ENCODE data around the gene SLC35F6. TPM values are rescaled to one million over a fixed set of nuclear protein-coding genes. Genes with fewer than 3 reads are reported as not detected.

Gene SLC35F6
- total RNA-seq, 1 donor from 2014 or later = 7.8 TPM

DNA sequence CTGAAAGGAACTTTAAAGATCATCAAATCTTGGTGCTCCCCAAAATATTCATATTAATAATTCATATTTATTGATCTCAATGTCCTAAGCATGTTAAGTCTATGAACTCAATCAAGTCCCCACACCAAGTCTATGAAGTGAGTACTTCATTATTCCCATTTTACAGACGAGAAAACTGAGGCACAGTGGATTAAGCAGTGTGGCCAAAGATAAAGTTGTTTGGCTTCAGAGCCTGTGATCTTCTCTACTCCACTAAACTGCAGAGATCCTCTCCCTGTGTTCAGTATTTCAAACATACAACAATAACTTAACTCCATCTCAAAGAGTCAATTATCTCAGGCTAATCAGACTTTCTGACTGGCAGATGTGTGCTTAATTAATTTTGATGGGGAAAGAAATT is 41.8 kb upstream of the SLC35F6 start:
- H3K4me1 ChIP-seq (ENCODE audit: control insufficient read depth in 3 of 3, insufficient read depth in 3 of 3, low read length in 3 of 3) = peaks cover 38 to 55% (median 54%) of the 10 kb centered on the region in 3 donors
- no peak overlapping the region for H3K4me3 ChIP-seq (ENCODE audit: low read length in 3 of 3)
- no peak overlapping the region for H3K9ac ChIP-seq (ENCODE audit: low read depth in 1 of 3, low read length in 3 of 3)
- peaks cover 0 to 5% (median 5%) of the 10 kb centered on the region in 3 donors for H3K27me3 ChIP-seq (ENCODE audit: control insufficient read depth in 3 of 3, insufficient read depth in 3 of 3, low read length in 3 of 3)
- no peaks in the 10 kb centered on the region for H3K36me3 ChIP-seq (ENCODE audit: control insufficient read depth in 3 of 3, insufficient read depth in 3 of 3, low read length in 3 of 3)
- H3K9me3 ChIP-seq (ENCODE audit: control insufficient read depth in 3 of 3, low read length in 3 of 3) = no peaks in the 10 kb centered on the region
- no peak overlapping the region for H3K27ac ChIP-seq (ENCODE audit: low read depth, low read length)

DNA sequence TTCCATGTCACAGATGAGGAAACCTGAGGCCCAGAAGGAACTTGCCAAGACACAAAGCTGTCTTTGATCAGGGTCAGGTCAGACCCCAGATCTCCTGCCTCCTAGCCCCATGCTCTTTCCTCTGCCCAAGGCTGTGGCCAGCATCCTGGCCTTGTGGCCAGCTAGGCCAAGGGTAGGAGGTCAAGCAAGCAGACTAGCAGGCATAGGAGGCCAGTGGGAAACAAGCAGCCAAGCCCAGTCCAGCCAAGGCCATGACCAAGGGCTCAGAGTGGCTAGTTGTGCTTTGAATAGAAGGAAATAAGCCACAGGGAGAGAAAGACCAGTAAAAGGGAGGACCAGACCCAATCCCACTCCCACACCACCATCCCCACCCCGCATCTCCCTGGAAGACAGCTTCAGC is 41.2 kb upstream of the SLC35F6 start:
- H3K9me3 ChIP-seq (ENCODE audit: control insufficient read depth in 3 of 3, low read length in 3 of 3) = no peaks in the 10 kb centered on the region
- H3K27me3 ChIP-seq (ENCODE audit: control insufficient read depth in 3 of 3, insufficient read depth in 3 of 3, low read length in 3 of 3) = peaks cover 4 to 11% (median 5%) of the 10 kb centered on the region in 3 donors
- no peak overlapping the region for H3K4me3 ChIP-seq (ENCODE audit: low read length in 3 of 3)
- peaks cover 38 to 55% (median 54%) of the 10 kb centered on the region in 3 donors for H3K4me1 ChIP-seq (ENCODE audit: control insufficient read depth in 3 of 3, insufficient read depth in 3 of 3, low read length in 3 of 3)
- no peak overlapping the region for H3K27ac ChIP-seq (ENCODE audit: low read depth, low read length)
- no peaks in the 10 kb centered on the region for H3K36me3 ChIP-seq (ENCODE audit: control insufficient read depth in 3 of 3, insufficient read depth in 3 of 3, low read length in 3 of 3)
- no peak overlapping the region for H3K9ac ChIP-seq (ENCODE audit: low read depth in 1 of 3, low read length in 3 of 3)

DNA sequence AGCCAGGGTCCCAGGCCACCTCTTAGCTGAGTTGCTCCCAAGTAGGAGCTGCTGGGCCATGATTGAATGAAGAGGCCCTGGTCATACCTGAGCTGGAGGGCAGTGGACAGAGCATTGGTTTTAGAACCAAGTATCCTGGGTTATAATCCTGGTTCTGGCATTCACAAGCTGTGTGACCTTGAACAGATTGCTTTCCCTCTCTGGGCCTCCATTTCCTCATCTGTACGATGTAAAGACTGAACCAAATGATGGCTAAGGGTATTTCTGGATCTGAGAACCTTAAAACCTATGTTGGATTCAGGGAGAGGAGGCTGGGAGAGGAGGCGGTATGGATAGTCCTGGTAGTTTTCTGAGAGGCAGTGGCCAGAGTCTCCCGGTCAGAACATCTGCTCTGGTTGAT is 40.6 kb upstream of the SLC35F6 start:
- no peaks in the 10 kb centered on the region for H3K9me3 ChIP-seq (ENCODE audit: control insufficient read depth in 3 of 3, low read length in 3 of 3)
- peaks cover 5 to 11% (median 8%) of the 10 kb centered on the region in 3 donors for H3K27me3 ChIP-seq (ENCODE audit: control insufficient read depth in 3 of 3, insufficient read depth in 3 of 3, low read length in 3 of 3)
- no peak overlapping the region for H3K4me3 ChIP-seq (ENCODE audit: low read length in 3 of 3)
- no peak overlapping the region for H3K9ac ChIP-seq (ENCODE audit: low read depth in 1 of 3, low read length in 3 of 3)
- no peaks in the 10 kb centered on the region for H3K36me3 ChIP-seq (ENCODE audit: control insufficient read depth in 3 of 3, insufficient read depth in 3 of 3, low read length in 3 of 3)
- peak overlapping the region; percentile 72 for H3K27ac ChIP-seq (ENCODE audit: low read depth, low read length)
- H3K4me1 ChIP-seq (ENCODE audit: control insufficient read depth in 3 of 3, insufficient read depth in 3 of 3, low read length in 3 of 3) = peaks cover 38 to 59% (median 55%) of the 10 kb centered on the region in 3 donors

DNA sequence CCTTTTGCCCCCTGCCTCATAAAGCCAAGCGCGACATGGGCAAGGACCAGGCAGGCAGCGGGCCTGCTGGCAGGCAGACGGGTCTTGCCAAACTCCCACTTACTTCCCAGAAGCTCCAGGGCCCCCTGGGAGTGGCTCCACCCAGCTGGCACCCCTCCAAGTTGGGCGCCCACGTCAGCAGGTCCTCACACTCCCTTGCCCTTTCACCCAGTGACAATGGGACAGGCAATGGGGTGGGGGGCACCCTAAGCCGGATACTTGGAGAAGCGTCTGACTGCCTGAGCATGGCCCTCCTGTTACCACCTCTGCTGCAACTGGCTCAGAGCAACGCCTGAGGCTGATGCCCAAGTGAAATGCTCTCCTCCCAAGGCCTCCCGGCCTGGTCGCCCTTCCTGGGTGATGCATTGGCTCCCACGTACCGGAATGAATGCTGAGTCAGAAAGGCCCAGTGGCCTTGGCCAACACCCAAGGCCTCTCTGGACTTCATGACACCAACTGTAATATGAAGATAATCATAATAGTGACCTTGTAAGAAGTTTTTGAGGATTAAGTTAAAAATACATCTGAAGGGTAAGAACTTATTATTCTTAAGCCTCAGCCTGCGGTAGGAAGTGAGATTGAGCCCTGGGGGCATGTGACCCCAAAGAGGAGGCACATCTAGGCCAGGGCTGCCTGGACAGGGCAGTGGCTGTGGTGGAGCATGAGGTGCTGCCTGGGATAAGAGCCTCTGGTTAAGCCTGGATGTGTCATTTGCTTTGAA is 39.9 kb upstream of the SLC35F6 start:
- no peaks in the 10 kb centered on the region for H3K9me3 ChIP-seq (ENCODE audit: control insufficient read depth in 3 of 3, low read length in 3 of 3)
- H3K9ac ChIP-seq (ENCODE audit: low read depth in 1 of 3, low read length in 3 of 3) = peak overlapping the region in 1 of 3 donors; percentile 54
- peak overlapping the region; percentile 72 for H3K27ac ChIP-seq (ENCODE audit: low read depth, low read length)
- no peak overlapping the region for H3K4me3 ChIP-seq (ENCODE audit: low read length in 3 of 3)
- no peaks in the 10 kb centered on the region for H3K36me3 ChIP-seq (ENCODE audit: control insufficient read depth in 3 of 3, insufficient read depth in 3 of 3, low read length in 3 of 3)
- peaks cover 38 to 59% (median 55%) of the 10 kb centered on the region in 3 donors for H3K4me1 ChIP-seq (ENCODE audit: control insufficient read depth in 3 of 3, insufficient read depth in 3 of 3, low read length in 3 of 3)
- H3K27me3 ChIP-seq (ENCODE audit: control insufficient read depth in 3 of 3, insufficient read depth in 3 of 3, low read length in 3 of 3) = peaks cover 5 to 11% (median 9%) of the 10 kb centered on the region in 3 donors

DNA sequence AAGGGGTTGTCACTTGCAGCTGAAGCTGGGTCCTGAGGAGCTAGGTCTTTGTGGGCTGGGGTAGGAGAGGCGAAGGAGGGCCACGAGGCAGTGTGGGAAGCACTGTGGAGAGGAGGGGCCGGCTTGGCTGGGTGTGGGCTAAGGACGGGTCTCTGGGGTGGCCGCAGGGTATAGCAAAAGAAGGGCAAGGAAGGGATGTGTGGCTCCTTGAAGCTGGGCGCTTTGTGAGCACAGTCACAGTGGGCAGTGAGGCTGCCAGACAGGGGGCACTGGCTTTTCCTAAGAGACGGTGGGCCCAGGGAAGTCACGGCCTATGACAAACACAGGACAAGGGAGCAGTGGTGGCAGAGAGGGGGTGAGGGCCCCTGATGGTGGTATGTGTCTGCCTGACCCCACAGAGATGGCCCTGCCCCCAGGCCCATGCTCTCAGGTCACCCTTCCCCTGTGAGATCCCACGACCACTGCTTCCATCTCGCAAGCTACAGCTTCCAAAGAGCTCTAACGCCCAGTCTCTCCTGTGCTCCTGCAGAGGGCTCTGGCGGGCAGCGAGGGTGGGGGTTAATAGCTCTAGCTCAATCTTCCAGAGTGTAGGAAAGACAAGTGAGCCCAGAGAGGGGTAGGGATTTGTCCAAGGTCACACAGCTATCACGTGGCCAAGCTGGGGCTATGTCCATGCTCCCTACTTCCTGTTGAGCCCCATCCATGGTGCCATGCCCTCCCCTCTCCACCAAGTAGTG is 39.1 kb upstream of the SLC35F6 start:
- peak overlapping the region in 1 of 3 donors; percentile 54 for H3K9ac ChIP-seq (ENCODE audit: low read depth in 1 of 3, low read length in 3 of 3)

DNA sequence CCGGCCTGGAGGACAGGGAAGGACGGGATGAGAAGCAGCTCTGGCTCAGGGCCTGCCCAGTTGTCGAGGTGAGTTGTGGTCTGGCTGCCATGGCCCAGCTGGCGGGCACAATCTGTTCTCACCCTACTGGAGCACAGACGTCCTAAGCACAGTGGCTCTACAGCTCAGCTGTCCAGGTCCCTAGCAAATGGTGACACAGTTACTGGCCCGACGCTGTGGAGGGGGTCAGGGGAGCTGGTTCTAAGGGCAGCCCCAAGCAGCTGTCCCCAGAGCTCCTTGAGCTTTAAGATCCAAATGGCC is 38.6 kb upstream of the SLC35F6 start:
- no peak overlapping the region for H3K4me3 ChIP-seq (ENCODE audit: low read length in 3 of 3)
- no peak overlapping the region for H3K9ac ChIP-seq (ENCODE audit: low read depth in 1 of 3, low read length in 3 of 3)
- H3K4me1 ChIP-seq (ENCODE audit: control insufficient read depth in 3 of 3, insufficient read depth in 3 of 3, low read length in 3 of 3) = peaks cover 33 to 49% (median 45%) of the 10 kb centered on the region in 3 donors
- H3K9me3 ChIP-seq (ENCODE audit: control insufficient read depth in 3 of 3, low read length in 3 of 3) = no peaks in the 10 kb centered on the region
- H3K27ac ChIP-seq (ENCODE audit: low read depth, low read length) = no peak overlapping the region
- H3K36me3 ChIP-seq (ENCODE audit: control insufficient read depth in 3 of 3, insufficient read depth in 3 of 3, low read length in 3 of 3) = no peaks in the 10 kb centered on the region
- peaks cover 5 to 11% (median 9%) of the 10 kb centered on the region in 3 donors for H3K27me3 ChIP-seq (ENCODE audit: control insufficient read depth in 3 of 3, insufficient read depth in 3 of 3, low read length in 3 of 3)

More for the DNA sequence above, 39.1 kb upstream of the SLC35F6 start:
- Histone ChIP-seq H3K4me1 (ENCODE audit: control insufficient read depth in 3 of 3, insufficient read depth in 3 of 3, low read length in 3 of 3) (peaks cover 37 to 54% (median 50%) of the 10 kb centered on the region in 3 donors), H3K27me3 (ENCODE audit: control insufficient read depth in 3 of 3, insufficient read depth in 3 of 3, low read length in 3 of 3) (peaks cover 5 to 11% (median 9%) of the 10 kb centered on the region in 3 donors), H3K36me3 (ENCODE audit: control insufficient read depth in 3 of 3, insufficient read depth in 3 of 3, low read length in 3 of 3) (no peaks in the 10 kb centered on the region), H3K4me3 (ENCODE audit: low read length in 3 of 3) (no peak overlapping the region), H3K27ac (ENCODE audit: low read depth, low read length) (peak overlapping the region; percentile 72), H3K9me3 (ENCODE audit: control insufficient read depth in 3 of 3, low read length in 3 of 3) (no peaks in the 10 kb centered on the region)

DNA sequence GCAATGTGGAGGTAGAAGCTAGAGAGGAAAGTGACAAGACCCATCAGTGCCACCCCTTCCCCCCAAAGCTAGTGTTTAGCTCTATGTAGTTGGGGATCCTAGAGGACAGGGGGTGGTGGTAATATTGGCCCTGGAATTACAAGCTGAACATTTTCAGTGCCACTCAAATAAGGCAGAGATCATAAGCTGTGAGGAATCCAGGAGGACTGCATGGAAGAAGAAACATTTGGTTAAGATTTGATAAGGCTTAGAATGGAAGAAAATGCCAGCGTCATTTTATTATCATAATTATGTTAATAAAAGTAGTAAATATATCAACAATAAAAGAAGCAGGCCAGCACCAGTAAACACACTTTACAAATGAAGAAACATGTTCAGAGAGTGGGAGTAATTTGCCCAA is 37.9 kb upstream of the SLC35F6 start:
- H3K36me3 ChIP-seq (ENCODE audit: control insufficient read depth in 3 of 3, insufficient read depth in 3 of 3, low read length in 3 of 3) = no peaks in the 10 kb centered on the region
- H3K27me3 ChIP-seq (ENCODE audit: control insufficient read depth in 3 of 3, insufficient read depth in 3 of 3, low read length in 3 of 3) = peaks cover 5 to 11% (median 9%) of the 10 kb centered on the region in 3 donors
- no peak overlapping the region for H3K9ac ChIP-seq (ENCODE audit: low read depth in 1 of 3, low read length in 3 of 3)
- no peak overlapping the region for H3K27ac ChIP-seq (ENCODE audit: low read depth, low read length)
- no peak overlapping the region for H3K4me3 ChIP-seq (ENCODE audit: low read length in 3 of 3)
- peaks cover 25 to 41% (median 37%) of the 10 kb centered on the region in 3 donors for H3K4me1 ChIP-seq (ENCODE audit: control insufficient read depth in 3 of 3, insufficient read depth in 3 of 3, low read length in 3 of 3)
- no peaks in the 10 kb centered on the region for H3K9me3 ChIP-seq (ENCODE audit: control insufficient read depth in 3 of 3, low read length in 3 of 3)

DNA sequence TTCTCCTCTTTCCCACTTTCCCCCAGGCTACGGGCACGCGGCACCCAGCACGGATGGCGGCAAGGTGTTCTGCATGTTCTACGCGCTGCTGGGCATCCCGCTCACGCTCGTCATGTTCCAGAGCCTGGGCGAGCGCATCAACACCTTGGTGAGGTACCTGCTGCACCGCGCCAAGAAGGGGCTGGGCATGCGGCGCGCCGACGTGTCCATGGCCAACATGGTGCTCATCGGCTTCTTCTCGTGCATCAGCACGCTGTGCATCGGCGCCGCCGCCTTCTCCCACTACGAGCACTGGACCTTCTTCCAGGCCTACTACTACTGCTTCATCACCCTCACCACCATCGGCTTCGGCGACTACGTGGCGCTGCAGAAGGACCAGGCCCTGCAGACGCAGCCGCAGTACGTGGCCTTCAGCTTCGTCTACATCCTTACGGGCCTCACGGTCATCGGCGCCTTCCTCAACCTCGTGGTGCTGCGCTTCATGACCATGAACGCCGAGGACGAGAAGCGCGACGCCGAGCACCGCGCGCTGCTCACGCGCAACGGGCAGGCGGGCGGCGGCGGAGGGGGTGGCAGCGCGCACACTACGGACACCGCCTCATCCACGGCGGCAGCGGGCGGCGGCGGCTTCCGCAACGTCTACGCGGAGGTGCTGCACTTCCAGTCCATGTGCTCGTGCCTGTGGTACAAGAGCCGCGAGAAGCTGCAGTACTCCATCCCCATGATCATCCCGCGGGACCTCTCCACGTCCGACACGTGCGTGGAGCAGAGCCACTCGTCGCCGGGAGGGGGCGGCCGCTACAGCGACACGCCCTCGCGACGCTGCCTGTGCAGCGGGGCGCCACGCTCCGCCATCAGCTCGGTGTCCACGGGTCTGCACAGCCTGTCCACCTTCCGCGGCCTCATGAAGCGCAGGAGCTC is 36.2 kb upstream of the SLC35F6 start:
- Histone ChIP-seq H3K4me3 (ENCODE audit: low read length in 3 of 3) (peak overlapping the region in 1 of 3 donors; percentile 13), H3K4me1 (ENCODE audit: control insufficient read depth in 3 of 3, insufficient read depth in 3 of 3, low read length in 3 of 3) (peaks cover 19 to 34% (median 28%) of the 10 kb centered on the region in 3 donors), H3K36me3 (ENCODE audit: control insufficient read depth in 3 of 3, insufficient read depth in 3 of 3, low read length in 3 of 3) (no peaks in the 10 kb centered on the region), H3K9me3 (ENCODE audit: control insufficient read depth in 3 of 3, low read length in 3 of 3) (no peaks in the 10 kb centered on the region), H3K27me3 (ENCODE audit: control insufficient read depth in 3 of 3, insufficient read depth in 3 of 3, low read length in 3 of 3) (peaks cover 5 to 11% (median 9%) of the 10 kb centered on the region in 3 donors), H3K27ac (ENCODE audit: low read depth, low read length) (no peak overlapping the region), H3K9ac (ENCODE audit: low read depth in 1 of 3, low read length in 3 of 3) (no peak overlapping the region)

DNA sequence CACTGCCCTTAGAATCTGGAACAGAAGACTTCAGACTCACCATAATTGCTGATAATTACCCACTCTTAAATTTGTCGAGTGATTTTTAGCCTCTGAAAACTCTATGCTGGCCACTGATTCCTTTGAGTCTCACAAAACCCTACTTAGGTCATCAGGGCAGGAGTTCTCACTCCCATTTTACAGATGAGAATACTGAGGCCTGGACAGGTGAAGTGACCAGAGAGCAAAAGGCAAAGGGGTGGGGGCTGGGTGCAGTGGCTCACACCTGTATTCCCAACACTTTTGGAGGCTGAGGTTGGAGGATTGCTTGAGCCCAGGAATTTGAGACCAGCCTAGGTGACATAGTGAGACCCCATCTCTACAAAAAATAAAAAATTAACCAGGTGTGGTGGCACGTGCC is 34.8 kb upstream of the SLC35F6 start:
- Histone ChIP-seq H3K36me3 (ENCODE audit: control insufficient read depth in 3 of 3, insufficient read depth in 3 of 3, low read length in 3 of 3) (no peaks in the 10 kb centered on the region), H3K4me1 (ENCODE audit: control insufficient read depth in 3 of 3, insufficient read depth in 3 of 3, low read length in 3 of 3) (peaks cover 13 to 22% (median 14%) of the 10 kb centered on the region in 3 donors), H3K27me3 (ENCODE audit: control insufficient read depth in 3 of 3, insufficient read depth in 3 of 3, low read length in 3 of 3) (peaks cover 5 to 11% (median 9%) of the 10 kb centered on the region in 3 donors), H3K9me3 (ENCODE audit: control insufficient read depth in 3 of 3, low read length in 3 of 3) (no peaks in the 10 kb centered on the region), H3K27ac (ENCODE audit: low read depth, low read length) (no peak overlapping the region), H3K9ac (ENCODE audit: low read depth in 1 of 3, low read length in 3 of 3) (no peak overlapping the region), H3K4me3 (ENCODE audit: low read length in 3 of 3) (no peak overlapping the region)

Data from skeletal muscle tissue (tissue), 4 donors.